A549 treated with DMSO at 1 μM for 4 hours (cell line): Measurements from ENCODE around the gene ASIC3. TPM values are rescaled to one million over a fixed set of nuclear protein-coding genes. Genes with fewer than 3 reads are reported as not detected.

ENCODE experiments used
- total RNA-seq: library from RNA; stranded (reverse); fragments of 200-300 nt; extraction: Qiagen RNA extraction; gene quantifications from 5 replicates; pipeline ENCODE4 v1.2.3, GENCODE V29; 2022; ENCODE audit warnings: low read depth

The ASIC3 gene
- total RNA-seq: 7.5 to 13.1 TPM (median 10.6 TPM) in 5 replicates

DNA sequence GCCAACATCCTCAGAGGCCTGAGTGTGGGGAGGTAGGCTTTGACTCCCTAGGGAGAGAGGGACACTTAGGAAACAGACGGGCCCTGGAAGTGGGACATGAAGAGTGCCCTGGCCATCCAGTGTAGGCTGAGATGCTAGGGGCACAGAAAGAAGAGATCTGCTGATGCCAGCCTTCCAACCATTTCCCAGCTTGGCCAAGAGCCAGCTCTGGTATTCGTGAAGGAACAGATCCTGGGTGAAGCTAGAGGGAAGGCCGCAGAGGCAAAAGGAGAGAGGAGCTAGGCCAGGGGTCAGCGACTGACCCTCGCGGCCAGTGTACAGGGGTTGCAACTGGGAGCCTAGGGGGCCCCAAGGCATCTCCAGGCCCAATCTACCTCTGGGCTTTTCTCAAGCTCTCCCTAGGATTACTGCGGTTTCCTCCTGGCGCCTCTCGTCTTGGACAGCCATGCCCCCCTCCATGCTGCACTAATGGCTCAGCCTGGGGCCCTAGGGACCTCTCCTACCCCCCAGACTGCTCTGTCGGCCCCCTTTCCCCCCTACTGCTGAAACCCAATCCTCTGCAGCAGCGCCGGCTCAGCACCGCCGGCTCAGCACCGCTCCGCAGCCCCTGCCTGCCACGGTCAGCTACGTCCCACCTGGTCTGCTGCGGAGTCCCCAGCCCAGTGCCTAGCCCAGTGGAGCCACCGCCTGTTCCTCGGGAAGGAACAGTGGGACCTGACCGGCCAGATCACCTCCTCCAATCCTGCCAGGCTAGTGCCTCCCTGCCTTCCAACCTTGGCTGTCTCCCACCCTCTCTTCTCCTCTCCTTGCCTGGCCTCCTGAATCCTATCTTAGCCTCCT, at the start of gene ASIC3:
TSS of gene ASIC3 (plus strand) at position 556 of the 840 bp plus-strand sequence. CDS start 355 bp downstream, outside the sequence.

GRCh38 chr7:151024435-151025056, 23.8 kb upstream of the ASIC3 start, which contains the start of gene ATG9B:
TSS of gene ATG9B (minus strand) at chr7:151024494. CDS start at chr7:151024423, 71 bp downstream.

DNA sequence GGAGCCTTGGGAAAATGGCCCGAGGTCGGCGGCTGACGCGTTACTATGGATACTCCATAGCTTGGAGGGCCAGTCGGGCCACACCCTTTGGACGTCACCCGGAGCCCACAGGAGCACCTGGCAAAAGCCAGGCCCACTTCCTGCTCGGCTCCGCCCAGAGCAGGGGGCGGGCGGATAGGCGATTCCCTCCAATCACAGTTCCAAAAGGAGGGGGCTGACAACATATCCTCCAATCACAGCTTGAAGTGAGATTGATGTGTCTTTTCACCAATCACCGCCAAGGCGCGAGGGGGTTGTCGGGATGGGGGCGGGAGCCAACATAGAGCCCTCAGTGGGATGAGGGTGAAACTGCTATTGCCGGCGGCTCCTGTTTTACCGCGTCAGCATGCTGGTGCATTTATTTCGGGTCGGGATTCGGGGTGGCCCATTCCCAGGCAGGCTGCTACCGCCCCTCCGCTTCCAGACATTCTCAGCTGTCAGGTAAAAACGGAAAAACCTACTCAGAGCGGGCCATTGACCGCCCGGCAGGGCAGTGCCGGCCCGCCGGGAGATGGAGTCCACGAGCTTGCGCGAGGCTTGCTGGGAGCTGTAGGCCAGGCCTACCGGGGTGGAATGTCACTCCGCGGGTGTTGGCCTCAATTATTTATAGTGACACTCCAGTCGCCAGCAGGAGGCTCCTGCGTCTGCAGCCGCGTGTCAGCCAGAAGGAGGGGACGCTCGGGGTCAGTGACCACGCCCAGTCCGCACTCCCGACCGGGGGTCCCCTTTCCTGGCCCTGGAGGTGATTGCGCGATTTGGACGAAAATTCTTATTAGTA, 20.0 kb upstream of the ASIC3 start, which contains the start of gene ABCB8:
TSS of gene ABCB8 (plus strand) at position 320 of the 817 bp plus-strand sequence. CDS start at position 386, 66 bp downstream.

DNA sequence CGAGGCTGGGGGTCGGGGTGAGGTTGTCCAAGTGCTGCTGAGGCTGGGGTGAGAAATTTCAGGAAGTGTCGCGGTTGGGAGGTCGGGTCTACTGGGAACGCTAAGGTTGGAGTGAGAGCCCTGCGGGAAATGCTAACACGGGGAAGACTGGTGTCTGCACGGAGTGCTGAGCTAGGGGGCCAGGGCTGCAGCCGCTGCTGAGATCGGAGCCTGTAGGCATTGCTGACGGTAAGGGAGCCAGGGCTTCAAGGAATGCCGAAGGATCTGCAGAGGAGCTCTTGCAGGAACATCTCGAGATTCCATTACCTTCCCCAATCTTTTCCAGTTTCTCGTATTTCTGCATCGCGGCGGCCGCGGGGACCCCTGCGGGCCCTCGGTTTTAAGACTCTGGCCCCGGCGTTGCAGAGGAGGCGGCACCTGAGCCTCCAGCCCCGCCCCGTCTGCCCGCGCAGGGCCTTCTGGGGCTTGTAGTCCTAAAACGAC, 9.2 kb downstream of the ASIC3 start, which contains the start of gene CDK5:
TSS of gene CDK5 (minus strand) at position 392 of the 483 bp plus-strand sequence. CDS start at position 343, 49 bp downstream.

DNA sequence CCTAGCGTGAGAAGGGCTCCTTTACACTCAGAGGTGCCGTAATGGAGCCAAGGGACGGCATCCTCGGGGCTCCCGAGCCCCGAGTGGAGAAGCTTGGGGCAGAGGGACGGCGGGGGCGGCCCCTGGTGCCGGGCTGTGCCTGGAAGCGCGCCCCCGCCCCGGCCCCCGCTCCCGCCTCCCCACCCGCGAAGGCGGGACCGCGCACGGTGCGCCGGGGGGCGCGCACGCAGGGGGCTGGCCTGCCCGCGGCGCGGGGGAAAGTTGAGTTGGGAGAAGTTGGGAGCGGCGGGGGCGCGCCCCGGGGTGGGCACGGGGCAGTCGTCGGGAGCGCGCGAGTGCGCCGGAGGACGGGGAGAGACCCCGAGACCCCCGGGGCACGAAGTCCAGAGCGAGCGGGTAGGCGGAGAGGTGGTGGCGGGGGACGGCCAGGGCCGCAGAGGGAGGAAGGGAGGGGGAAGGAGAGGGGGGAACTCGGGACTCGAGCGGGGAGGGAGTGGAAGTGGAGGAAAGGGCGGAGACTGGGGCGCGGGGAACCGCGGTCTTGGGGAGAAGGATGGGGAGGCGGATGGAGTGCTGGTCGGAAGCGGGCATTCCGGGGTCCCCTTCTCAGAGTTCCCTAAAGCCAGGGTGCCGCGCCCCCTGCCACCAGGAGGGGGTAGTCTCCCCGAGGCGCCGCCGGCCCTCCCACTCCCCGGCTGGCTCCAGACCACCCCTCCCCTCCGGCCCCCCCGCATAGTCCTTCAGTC, 11.2 kb downstream of the ASIC3 start, which contains the start of gene SLC4A2:
TSS of gene SLC4A2 (plus strand) at position 223 of the 746 bp plus-strand sequence. CDS start 2,399 bp downstream, outside the sequence.

GRCh38 chr7:151080522-151081169, 32.3 kb downstream of the ASIC3 start, which contains the start of gene FASTK:
TSS of gene FASTK (minus strand) at chr7:151080809. CDS start at chr7:151080766, 43 bp downstream.

GRCh38 chr7:151083071-151083823, 34.9 kb downstream of the ASIC3 start, which contains the start of gene TMUB1:
TSS of gene TMUB1 (minus strand) at chr7:151083493. CDS start at chr7:151082563, 930 bp downstream.

GRCh38 chr7:151085691-151086620, 37.6 kb downstream of the ASIC3 start, which contains the start of gene AGAP3:
TSS of gene AGAP3 (plus strand) at chr7:151086475. CDS start at chr7:151086742, 267 bp downstream.

Other genes starting within 250 kb of the ASIC3 start
- gene TMEM176B, start 248.2 kb upstream of the ASIC3 start, total RNA-seq: 0.09 to 0.16 TPM in 2 of 5 replicates, not detected in the others
- not detected in 5 replicates for gene TMEM176A, start 247.8 kb upstream of the ASIC3 start, total RNA-seq
- gene AOC1, start 196.0 kb upstream of the ASIC3 start, total RNA-seq: not detected in 5 replicates
- gene KCNH2, start 70.2 kb upstream of the ASIC3 start, total RNA-seq: 0.35 to 0.51 TPM (median 0.44 TPM) in 5 replicates
- 0.17 to 0.49 TPM (median 0.26 TPM) in 5 replicates for gene NOS3, start 57.5 kb upstream of the ASIC3 start, total RNA-seq
- 0.14 to 0.84 TPM (median 0.60 TPM) in 5 replicates for gene ATG9B, start 24.0 kb upstream of the ASIC3 start, total RNA-seq
- 37.6 to 53.7 TPM (median 49.4 TPM) in 5 replicates for gene ABCB8, start 20.1 kb upstream of the ASIC3 start, total RNA-seq
- gene CDK5, start 9.4 kb downstream of the ASIC3 start, total RNA-seq: 31.5 to 33.1 TPM (median 32.4 TPM) in 5 replicates
- gene SLC4A2, start 11.1 kb downstream of the ASIC3 start, total RNA-seq: 206 to 317 TPM (median 271 TPM) in 5 replicates
- gene FASTK, start 32.3 kb downstream of the ASIC3 start, total RNA-seq: 51.3 to 84.8 TPM (median 73.9 TPM) in 5 replicates
- gene TMUB1, start 35.0 kb downstream of the ASIC3 start, total RNA-seq: 34.7 to 58.3 TPM (median 48.2 TPM) in 5 replicates
- gene AGAP3, start 37.9 kb downstream of the ASIC3 start, total RNA-seq: 62.0 to 72.4 TPM (median 67.1 TPM) in 5 replicates
- gene GBX1, start 119.2 kb downstream of the ASIC3 start, total RNA-seq: 0.18 TPM in 1 of 5 replicates, not detected in the others
- not detected in 5 replicates for gene ASB10, start 138.7 kb downstream of the ASIC3 start, total RNA-seq
- not detected in 5 replicates for gene H2BK1, start 162.0 kb downstream of the ASIC3 start, total RNA-seq
- 65.3 to 71.7 TPM (median 70.5 TPM) in 5 replicates for gene ABCF2, start 178.7 kb downstream of the ASIC3 start, total RNA-seq
- gene CHPF2, start 184.0 kb downstream of the ASIC3 start, total RNA-seq: 43.2 to 52.5 TPM (median 47.1 TPM) in 5 replicates
- gene SMARCD3, start 200.2 kb downstream of the ASIC3 start, total RNA-seq: 7.9 to 12.4 TPM (median 10.5 TPM) in 5 replicates